ENCODE measurements around the gene ZNF787. TPM values are rescaled to one million over a fixed set of nuclear protein-coding genes. Genes with fewer than 3 reads are reported as not detected.
"Not testable (repeated sequence)": the region's sequence is repeated elsewhere in the genome, so short reads cannot be mapped to it uniquely, and the experiment has no call there.

Gene ZNF787
- total RNA-seq, 1 donor from 2014 or later: 11.3 TPM

DNA sequence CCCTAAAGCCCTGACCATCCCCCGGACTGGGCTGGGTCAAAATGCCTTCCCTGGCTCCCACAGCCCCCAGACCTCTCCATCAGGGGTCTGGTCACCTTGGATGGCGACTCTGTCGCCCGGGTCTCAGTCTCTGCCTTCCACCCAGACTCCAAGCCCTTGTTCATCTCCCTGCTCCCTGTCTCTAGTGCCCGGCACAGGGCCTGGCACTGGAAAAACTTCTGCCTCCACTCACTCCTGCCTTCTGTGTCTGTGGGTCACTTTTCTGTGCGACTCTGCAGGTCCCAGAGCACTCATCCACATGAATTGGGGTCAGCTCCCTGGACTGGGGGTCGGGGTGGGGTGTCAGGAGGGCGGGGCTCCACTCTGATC lies 1.1 kb downstream of the ZNF787 start:
- DNase-seq: no peak

GRCh38 chr19:56119582-56119978 lies 1.5 kb downstream of the ZNF787 start:
- no peak for DNase-seq

- no peak for DNase-seq
Measured at GRCh38 chr19:56118666-56119581, 2.2 kb downstream of the ZNF787 start.

DNA sequence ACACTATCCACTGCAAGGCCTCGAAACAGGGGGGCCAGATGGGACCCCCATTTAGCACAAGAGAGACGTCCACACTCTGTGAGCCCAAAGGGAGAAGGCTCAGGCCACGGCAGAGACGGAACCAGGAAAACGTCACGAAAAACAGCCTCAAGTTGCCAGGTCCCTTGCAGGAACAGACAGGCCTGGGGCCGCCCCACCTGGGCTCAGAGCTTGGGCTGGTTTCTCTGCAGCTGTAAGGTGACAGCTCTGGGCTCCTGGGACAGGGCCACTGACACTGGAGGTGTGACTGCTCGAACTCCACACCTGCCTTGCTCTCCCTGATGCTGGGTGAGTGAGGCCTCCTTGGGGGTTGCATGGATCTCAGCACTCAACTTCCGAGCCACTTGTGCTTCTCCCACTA lies 3.2 kb downstream of the ZNF787 start:
- no peak for DNase-seq

- no peak for DNase-seq
Measured at GRCh38 chr19:56117376-56117884, 3.7 kb downstream of the ZNF787 start.

DNA sequence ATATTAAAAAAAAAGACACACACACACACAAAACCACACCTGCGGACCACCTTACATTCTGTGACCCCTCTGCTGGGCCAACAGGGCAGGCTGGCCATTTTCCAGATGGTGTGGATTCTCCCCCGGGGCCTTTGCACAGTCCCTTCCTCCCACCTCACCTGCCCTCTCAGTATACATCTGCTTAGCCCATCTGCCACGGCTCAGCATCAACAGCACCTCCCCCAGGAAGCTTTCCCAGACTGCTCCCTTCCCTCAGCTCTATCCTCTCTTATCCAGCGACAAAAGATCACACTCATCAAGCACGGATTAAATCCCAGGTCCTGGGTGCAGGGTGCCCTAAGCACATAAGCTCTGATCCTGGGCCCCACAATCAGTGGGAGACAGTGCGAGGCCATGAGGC lies 4.5 kb downstream of the ZNF787 start:
- no peak for DNase-seq

DNA sequence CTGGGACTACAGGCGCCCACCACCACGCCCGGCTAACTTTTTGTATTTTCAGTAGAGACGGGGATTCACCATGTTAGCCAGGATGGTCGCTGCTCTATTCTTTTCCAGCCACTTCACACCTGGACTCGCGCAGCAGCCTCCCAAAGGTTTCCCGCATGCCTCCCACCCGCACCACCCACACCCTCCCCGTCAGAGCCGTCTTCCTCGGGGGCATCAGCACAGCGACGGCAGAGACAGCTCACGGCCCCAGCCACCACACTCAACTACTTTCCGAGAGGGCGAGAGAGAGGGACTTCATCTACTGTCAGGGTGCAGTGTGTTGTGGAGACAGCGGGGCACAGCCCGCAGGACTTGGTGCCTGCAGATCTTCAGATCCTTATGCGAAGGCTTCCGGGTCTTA lies 5.6 kb downstream of the ZNF787 start:
- no peak for DNase-seq

DNA sequence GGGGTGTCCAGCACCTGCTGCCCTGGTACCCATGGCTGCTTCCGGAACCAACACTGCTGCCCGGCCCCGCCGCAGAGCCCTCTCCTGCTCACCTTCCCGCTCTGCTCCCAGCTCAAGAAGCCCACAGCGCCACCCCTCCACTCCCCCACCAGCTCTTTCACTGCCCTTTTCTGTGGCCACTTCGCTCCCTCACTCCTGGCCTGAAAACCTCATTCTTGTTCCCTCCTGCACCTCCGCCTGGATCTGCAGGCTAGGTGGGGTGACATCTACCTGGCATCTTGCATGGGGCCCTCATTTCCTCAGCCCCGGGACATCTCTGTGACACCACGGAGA lies 6.4 kb downstream of the ZNF787 start:
- DNase-seq: no peak

DNA sequence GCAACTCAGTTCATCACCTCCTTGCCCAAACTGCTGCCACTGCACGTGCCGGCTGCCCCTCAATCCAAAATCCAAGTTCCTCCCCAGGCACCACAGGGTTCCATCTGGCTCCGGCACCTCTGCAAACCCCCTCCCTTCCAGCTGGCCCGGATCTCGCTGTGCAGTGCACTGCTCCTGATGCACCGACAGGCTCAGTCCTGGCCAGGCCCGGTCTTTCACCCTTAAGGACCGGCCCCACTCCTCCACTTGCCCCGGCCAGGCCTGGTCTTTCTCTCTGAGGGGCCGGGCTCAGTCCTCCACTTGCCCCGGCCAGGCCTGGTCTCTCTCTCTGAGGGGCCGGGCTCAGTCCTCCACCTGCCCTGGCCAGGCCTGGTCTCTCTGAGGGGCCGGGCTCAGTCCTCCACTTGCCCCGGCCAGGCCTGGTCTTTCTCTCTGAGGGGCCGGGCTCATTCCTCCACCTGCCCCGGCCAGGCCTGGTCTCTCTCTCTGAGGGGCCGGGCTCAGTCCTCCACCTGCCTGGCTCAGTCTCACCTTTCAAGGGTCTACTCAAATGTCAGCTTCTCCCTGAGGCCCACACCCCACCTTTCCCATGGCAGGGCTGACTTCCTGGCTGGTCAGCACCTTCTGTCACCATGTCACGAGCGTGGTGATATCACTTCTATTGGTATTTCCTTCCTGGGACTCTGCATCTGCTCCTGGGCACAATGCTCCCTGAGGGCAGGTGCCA lies 6.9 kb downstream of the ZNF787 start:
- DNase-seq: no peak

DNA sequence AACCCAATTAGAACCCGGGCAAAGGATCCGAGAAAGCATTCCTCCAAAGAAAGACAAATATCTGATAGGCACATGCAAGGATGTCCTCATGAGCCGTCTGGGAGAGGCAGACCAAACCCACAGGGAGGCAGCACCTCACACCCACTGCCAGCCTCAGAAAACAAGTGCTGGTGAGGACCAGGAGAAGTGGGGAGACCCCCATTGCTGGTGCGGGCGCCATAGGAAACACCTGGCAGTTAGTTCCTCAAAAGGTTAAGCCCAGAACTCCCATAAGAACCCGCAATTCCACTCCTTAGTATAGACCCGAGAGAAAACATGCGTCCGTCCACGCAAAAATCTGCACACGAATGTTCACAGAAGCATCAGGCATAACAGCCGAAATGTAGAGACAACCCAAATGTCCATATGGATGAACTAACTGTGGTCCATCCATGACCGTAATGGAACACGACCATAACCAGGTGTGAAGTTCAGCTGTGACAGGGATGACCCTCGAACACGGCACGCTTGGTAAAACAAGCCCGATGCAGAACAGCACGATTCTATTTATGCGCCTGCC lies 7.9 kb downstream of the ZNF787 start:
- DNase-seq: no peak

DNA sequence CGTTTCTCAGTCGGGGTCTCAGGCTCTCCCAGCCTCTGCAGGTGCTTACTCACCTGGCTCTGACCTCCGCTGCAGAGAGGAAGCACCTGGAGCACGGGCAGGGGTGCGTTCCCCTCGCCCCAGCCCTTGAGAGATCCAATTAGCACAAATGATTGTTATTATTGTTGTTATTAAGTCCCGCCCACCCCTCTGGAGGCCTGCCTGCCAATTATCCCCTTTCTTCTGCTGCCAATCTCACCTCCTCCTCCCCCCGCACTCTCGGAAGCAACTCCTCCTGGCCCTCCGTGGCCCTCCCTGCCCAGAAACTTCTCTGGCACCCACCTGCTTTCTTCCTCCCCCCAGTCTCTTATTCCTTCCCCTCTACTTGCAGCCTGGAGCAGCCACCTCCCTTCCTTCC lies 8.8 kb downstream of the ZNF787 start:
- no peak for DNase-seq

- DNase-seq: no peak
Measured at GRCh38 chr19:56111601-56112312, 9.3 kb downstream of the ZNF787 start.

DNA sequence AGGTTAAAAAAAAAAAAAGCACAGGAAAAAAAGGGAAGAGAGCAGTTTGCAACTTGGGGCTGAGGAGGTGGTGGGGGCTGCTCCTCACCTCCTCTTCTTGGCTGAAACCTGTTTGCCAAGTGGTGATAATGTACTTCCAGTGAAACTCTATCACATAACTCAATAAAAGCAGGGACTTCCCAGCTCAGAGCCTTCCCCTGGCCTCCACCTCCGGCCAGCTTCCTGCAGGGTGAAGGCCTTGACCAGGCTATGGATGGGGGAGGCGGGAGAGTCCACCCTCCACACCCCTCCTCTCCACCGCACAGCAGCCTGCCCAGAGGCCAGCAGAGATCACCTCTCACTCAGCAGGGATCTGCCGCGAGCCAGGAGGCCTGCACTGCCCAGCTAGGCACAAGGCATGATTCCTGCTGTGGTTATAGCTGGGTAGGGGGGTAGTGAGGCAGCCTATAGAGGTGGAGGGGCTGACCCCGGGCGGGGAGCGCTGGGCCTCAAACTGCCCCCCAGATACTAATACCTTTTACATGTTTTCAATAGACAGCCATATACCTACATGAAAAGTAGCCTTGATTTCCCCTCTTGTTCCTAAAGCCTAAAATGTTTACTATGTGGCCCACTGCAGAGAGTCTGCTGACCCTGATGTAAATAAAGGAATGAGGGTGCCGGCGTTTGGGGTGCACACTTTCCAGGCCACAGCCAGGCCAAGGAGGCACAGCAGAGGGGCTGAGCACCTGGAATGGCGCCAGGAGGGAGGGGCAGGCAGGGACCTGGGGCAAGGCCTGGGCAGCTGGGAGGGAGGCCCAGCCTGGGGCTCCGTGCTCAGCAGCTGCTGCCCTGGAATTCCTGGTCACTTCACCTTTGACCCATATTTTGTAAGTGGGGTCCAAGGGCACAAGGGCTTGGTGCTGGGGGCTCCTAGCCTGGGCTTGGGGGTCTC lies 10.3 kb downstream of the ZNF787 start:
- DNase-seq: no peak

DNA sequence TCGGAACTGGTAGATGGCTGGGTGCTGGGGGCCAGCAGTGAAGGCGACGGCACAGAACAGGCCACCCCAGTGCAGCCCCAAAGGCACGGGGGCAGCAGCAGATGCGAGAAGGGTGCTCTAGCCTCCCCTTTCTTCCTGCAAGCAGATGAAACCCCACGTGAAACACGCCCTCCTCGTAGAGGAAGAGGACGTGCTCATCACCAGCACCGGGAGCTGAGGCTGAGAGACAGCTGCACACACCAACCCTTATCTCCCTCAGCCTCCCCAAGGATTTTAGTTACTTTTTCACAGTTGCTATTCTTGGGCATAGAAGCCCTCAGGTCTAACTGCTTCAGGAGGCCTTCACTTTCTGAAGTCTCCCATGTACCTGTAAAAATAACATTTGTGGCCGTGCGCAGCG lies 11.9 kb downstream of the ZNF787 start:
- DNase-seq: no peak

- DNase-seq: peak; percentile 47
Measured at GRCh38 chr19:56108447-56109195, 12.5 kb downstream of the ZNF787 start.

- DNase-seq: no peak
Measured at GRCh38 chr19:56107626-56108351, 13.3 kb downstream of the ZNF787 start.

DNA sequence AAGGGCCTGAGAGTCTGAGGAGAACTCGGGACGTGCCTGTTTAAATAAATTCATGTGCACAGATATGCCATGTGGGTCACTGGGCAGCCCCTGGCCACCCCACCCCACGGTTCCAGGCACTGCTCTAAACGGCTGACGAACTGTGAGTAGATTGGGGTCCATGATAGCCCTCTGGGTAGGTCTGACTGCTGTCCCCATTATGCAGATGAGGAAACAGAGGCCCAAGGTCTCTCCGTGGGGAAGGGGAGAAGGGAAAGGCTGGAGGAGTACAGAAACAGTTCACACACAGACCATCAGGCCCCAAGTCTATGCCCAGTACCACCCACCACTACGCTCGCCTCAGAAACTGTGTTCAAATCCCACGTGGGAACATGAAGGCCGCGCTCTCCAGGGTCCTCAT lies 14.1 kb downstream of the ZNF787 start:
- no peak for DNase-seq

GRCh38 chr19:56106397-56106849 lies 14.7 kb downstream of the ZNF787 start:
- no peak for DNase-seq

- DNase-seq: not testable (repeated sequence)
Measured at GRCh38 chr19:56105831-56106396, 15.2 kb downstream of the ZNF787 start.
